GM12878 (cell line): ENCODE measurements around the gene SDCCAG8. TPM values are rescaled to one million over a fixed set of nuclear protein-coding genes. Genes with fewer than 3 reads are reported as not detected.

Source experiments
- ATAC-seq: fragments of 200-7000 bp; cut with Tn5 transposase; 3 replicates; pipeline ENCODE4 v1.9.1; 2020; ENCODE audit warnings: mild to moderate bottlenecking, moderate library complexity
- BruUV-seq: library from RNA; stranded (reverse); fragments of 400-500 nt; replicated peaks from 2 replicates; lab custom pipeline; 2021; lab: Mats Ljungman, UMichigan
- CTCF ChIA-PET: fragments of 300-600 bp; sonication (Branson Sonifier 250); formaldehyde crosslinking; extraction: SDS; loops from one replicate; lab custom pipeline; 2021; ENCODE audit warnings: inconsistent platforms; lab: Yijun Ruan, JAX
- POLR2A ChIA-PET: fragments of 350-600 bp; formaldehyde crosslinking; extraction: SDS; loops from one replicate; lab custom pipeline; 2021; ENCODE audit warnings: inconsistent platforms; lab: Charles Lee
- RAD21 ChIA-PET: fragments of 300-600 bp; sonication (Branson Sonifier 250); formaldehyde crosslinking; loops from one replicate; lab custom pipeline; 2023; ENCODE audit warnings: antibody characterized with exemption; ENCODE audit not compliant: unreplicated experiment; lab: Charles Lee
- SMC1A ChIA-PET: fragments of 300-600 bp; sonication (Branson Sonifier 250); formaldehyde crosslinking; loops from one replicate; lab custom pipeline; 2023; ENCODE audit not compliant: unreplicated experiment, uncharacterized antibody; lab: Charles Lee
- DNase-seq: peaks from one replicate; pipeline ENCODE4 v3.0.0-alpha.2; 2011; ENCODE audit warnings: low read depth, low spot score
- FAIRE-seq: peaks from 3 replicates; lab custom pipeline; 2011; peaks lifted over from hg19 to GRCh38; lab: Jason Lieb, UNC
- H2AFZ ChIP-seq: 2 replicates; pipeline ENCODE4 v1.6.0; 2011; ENCODE audit warnings: low read depth, low read length, control low read depth; ENCODE audit not compliant: control insufficient read depth
- H3K27ac ChIP-seq: 2 replicates; pipeline ENCODE4 v1.5.1; 2011; ENCODE audit warnings: control low read depth; ENCODE audit not compliant: control insufficient read depth, insufficient read depth
- H3K27me3 ChIP-seq, 2 experiments: replicated peaks in 1 of 2; 2 replicates each; pipeline versions ENCODE4 v1.6.0 to v1.6.1; 2011; ENCODE audit warnings: low read length in 1 of 2; ENCODE audit not compliant: control insufficient read depth in 2 of 2, insufficient read depth in 2 of 2
- H3K36me3 ChIP-seq, 2 experiments: 2 replicates each; pipeline ENCODE4 v1.5.1; 2011; ENCODE audit warnings: low read length in 1 of 2; ENCODE audit not compliant: control insufficient read depth in 2 of 2, insufficient read depth in 2 of 2
- H3K4me1 ChIP-seq: 2 replicates; pipeline ENCODE4 v1.6.1; 2011; ENCODE audit warnings: mild to moderate bottlenecking, low read length, moderate library complexity, mixed read lengths; ENCODE audit not compliant: control insufficient read depth, insufficient read depth
- H3K4me2 ChIP-seq: 2 replicates; pipeline ENCODE4 v1.6.0; 2011; ENCODE audit warnings: control low read depth; ENCODE audit not compliant: control insufficient read depth, insufficient read depth
- H3K4me3 ChIP-seq: fragments of 200-600 bp; sonication (generic); 2 replicates; pipeline ENCODE4 v1.5.1; 2016
- H3K79me2 ChIP-seq: 2 replicates; pipeline ENCODE4 v1.6.0; 2011; ENCODE audit warnings: low read length; ENCODE audit not compliant: control insufficient read depth, insufficient read depth
- H3K9ac ChIP-seq: 2 replicates; pipeline ENCODE4 v1.8.0; 2011; ENCODE audit warnings: low read length, control low read depth, mixed read lengths; ENCODE audit not compliant: control insufficient read depth, insufficient read depth
- H3K9me3 ChIP-seq: replicated peaks from 3 replicates; pipeline ENCODE4 v1.5.1; 2011; ENCODE audit warnings: mild to moderate bottlenecking, low read length; ENCODE audit not compliant: control insufficient read depth, insufficient read depth
- H4K20me1 ChIP-seq: 2 replicates; pipeline ENCODE4 v1.6.0; 2011; ENCODE audit not compliant: control insufficient read depth, insufficient read depth
- ASH2L ChIP-seq: fragments of 300-600, 200-600 bp; sonication (generic); IDR thresholded peaks from 2 replicates; pipeline ENCODE4 v1.6.1; 2017; ENCODE audit warnings: low read depth, mild to moderate bottlenecking, borderline replicate concordance
- BACH1 ChIP-seq: fragments of 450-650 bp; IDR thresholded peaks from 2 replicates; pipeline ENCODE4 v1.6.1; 2017; ENCODE audit warnings: mild to moderate bottlenecking, borderline replicate concordance
- BMI1 ChIP-seq: fragments of 450-650 bp; IDR thresholded peaks from 2 replicates; pipeline ENCODE4 v1.6.1; 2016; ENCODE audit warnings: mild to moderate bottlenecking, moderate library complexity, borderline replicate concordance
- EZH2 ChIP-seq: IDR thresholded peaks from 2 replicates; pipeline ENCODE4 v1.6.1; 2012; ENCODE audit warnings: low read depth, mild to moderate bottlenecking, control low read depth, inconsistent platforms, low read length, borderline replicate concordance; ENCODE audit not compliant: control insufficient read depth
- GABPA ChIP-seq: IDR thresholded peaks from 2 replicates; pipeline ENCODE4 v1.6.1; 2014; ENCODE audit warnings: antibody characterized with exemption, low read depth, mild to moderate bottlenecking, inconsistent platforms
- HDAC2 ChIP-seq: fragments of 200-600 bp; sonication (generic); IDR thresholded peaks from 2 replicates; pipeline ENCODE4 v1.6.1; 2017
- HDGF ChIP-seq: fragments of 450-650 bp; IDR thresholded peaks from 2 replicates; pipeline ENCODE4 v1.6.1; 2016; ENCODE audit warnings: antibody characterized with exemption
- JUNB ChIP-seq: IDR thresholded peaks from 2 replicates; pipeline ENCODE4 v1.6.1; 2016; ENCODE audit warnings: antibody characterized with exemption, mild to moderate bottlenecking
- MEF2B ChIP-seq: fragments of 450-650 bp; IDR thresholded peaks from 2 replicates; pipeline ENCODE4 v1.6.1; 2018; ENCODE audit warnings: mild to moderate bottlenecking, moderate library complexity; ENCODE audit not compliant: partially characterized antibody, poor library complexity, severe bottlenecking
- PAX5 ChIP-seq: IDR thresholded peaks from 2 replicates; pipeline ENCODE4 v1.6.1; 2011; ENCODE audit warnings: low read depth, low read length, borderline replicate concordance
- RAD51 ChIP-seq: fragments of 450-650 bp; IDR thresholded peaks from 2 replicates; pipeline ENCODE4 v1.6.1; 2016; ENCODE audit warnings: moderate library complexity, mild to moderate bottlenecking, inconsistent platforms
- SPI1 ChIP-seq: IDR thresholded peaks from 2 replicates; pipeline ENCODE4 v1.6.1; 2011; ENCODE audit warnings: low read depth, mild to moderate bottlenecking, low read length, moderate library complexity, borderline replicate concordance; ENCODE audit not compliant: insufficient read depth
- YY1 ChIP-seq: IDR thresholded peaks from 2 replicates; pipeline ENCODE4 v1.6.1; 2011; ENCODE audit warnings: low read depth, mild to moderate bottlenecking, low read length
- ZZZ3 ChIP-seq: IDR thresholded peaks from 2 replicates; pipeline ENCODE4 v1.6.1; 2011; ENCODE audit warnings: low read depth; ENCODE audit not compliant: control insufficient read depth, insufficient read length
- in situ Hi-C: fragments of 300-500 bp; cut with MboI; formaldehyde crosslinking; loops from 9 replicates; pipeline ENCODE4 v1.14.3; 2018; ENCODE audit warnings: mixed read lengths
- intact Hi-C: fragments of 100-400 bp; cut with micrococcal nuclease; formaldehyde crosslinking; loops from one replicate; pipeline ENCODE4 v1.14.2; 2022; ENCODE audit not compliant: unreplicated experiment
- polyA plus RNA-seq, 11 experiments: library from polyadenylated mRNA; depleted of rRNA in 4 of 11; unstranded in 6 of 11; stranded (reverse) in 5 of 11; fragments of >200 nt; fragmentation: Nextera tagmentation in 4 of 11; fragmentation: Illumina TruSeq in 1 of 11; extraction: Ambion mirVana in 4 of 11; extraction: Trizol in 1 of 11; gene quantifications; 1 replicate in 1 of 11; 2 replicates in 10 of 11; pipeline versions ENCODE4 v1.2.1 to v1.2.3, GENCODE V29; 2011 to 2016; ENCODE audit warnings: inconsistent platforms in 2 of 11, missing spikeins in 2 of 11, low read depth in 1 of 11
- total RNA-seq, 4 experiments: library from RNA; depleted of rRNA in 3 of 4; stranded (reverse); fragments of >200 nt in 3 of 4; fragmentation: Illumina TruSeq in 1 of 4; extraction: Trizol in 1 of 4; gene quantifications; 2 replicates each; pipeline versions ENCODE4 v1.2.1 to v1.2.3, GENCODE V29; 2013 to 2021
- TF ChIP-seq, protein P1 (sequence below): fragments of 450-650 bp; IDR thresholded peaks from 2 replicates; pipeline ENCODE4 v1.6.1; 2016; ENCODE audit warnings: mild to moderate bottlenecking, moderate library complexity, borderline replicate concordance
- TF ChIP-seq, protein P2 (sequence below): IDR thresholded peaks from 2 replicates; pipeline ENCODE4 v1.6.1; 2012; ENCODE audit warnings: low read depth, low read length, improper control_type of control experiment
- TF ChIP-seq, protein P3 (sequence below): fragments of 450-650 bp; formaldehyde crosslinking; IDR thresholded peaks from 2 replicates; pipeline ENCODE4 v1.4.0; 2022; ENCODE audit warnings: mild to moderate bottlenecking, moderate library complexity

The SDCCAG8 gene
- total and polyA plus RNA-seq, 10 of the 15 experiments (the other 5 are each of a cell fraction or from before 2014, with no cell fraction given): 15.0 to 25.6 (median 20.6) TPM

DNA sequence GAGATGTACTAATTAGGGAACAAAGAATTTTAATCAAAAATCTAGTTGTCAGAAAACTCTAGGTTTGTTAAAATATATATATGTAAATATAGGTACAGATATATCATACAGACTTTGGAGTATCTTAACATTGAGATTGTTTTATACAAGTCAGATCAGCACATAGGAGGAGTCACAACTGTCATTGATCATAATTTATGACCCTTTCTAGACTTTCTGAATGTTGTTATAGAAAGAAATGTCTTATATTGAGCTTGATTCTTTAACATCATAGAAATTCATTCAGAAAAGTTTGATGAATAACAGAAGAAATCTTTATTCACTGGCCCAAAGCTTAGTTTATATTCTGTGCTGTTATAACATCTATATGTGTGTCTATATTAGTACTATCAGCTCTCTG lies 185.8 kb downstream of the SDCCAG8 start:
- TF ChIP-seq BMI1 (no peak), SPI1 (no peak), ASH2L (no peak), RAD51 (no peak), MEF2B (no peak), YY1 (no peak), HDAC2 (no peak), GABPA (no peak), PAX5 (no peak), EZH2 (no peak), ZZZ3 (no peak), JUNB (no peak), BACH1 (no peak), HDGF (no peak)
- TF ChIP-seq, protein P1, sequence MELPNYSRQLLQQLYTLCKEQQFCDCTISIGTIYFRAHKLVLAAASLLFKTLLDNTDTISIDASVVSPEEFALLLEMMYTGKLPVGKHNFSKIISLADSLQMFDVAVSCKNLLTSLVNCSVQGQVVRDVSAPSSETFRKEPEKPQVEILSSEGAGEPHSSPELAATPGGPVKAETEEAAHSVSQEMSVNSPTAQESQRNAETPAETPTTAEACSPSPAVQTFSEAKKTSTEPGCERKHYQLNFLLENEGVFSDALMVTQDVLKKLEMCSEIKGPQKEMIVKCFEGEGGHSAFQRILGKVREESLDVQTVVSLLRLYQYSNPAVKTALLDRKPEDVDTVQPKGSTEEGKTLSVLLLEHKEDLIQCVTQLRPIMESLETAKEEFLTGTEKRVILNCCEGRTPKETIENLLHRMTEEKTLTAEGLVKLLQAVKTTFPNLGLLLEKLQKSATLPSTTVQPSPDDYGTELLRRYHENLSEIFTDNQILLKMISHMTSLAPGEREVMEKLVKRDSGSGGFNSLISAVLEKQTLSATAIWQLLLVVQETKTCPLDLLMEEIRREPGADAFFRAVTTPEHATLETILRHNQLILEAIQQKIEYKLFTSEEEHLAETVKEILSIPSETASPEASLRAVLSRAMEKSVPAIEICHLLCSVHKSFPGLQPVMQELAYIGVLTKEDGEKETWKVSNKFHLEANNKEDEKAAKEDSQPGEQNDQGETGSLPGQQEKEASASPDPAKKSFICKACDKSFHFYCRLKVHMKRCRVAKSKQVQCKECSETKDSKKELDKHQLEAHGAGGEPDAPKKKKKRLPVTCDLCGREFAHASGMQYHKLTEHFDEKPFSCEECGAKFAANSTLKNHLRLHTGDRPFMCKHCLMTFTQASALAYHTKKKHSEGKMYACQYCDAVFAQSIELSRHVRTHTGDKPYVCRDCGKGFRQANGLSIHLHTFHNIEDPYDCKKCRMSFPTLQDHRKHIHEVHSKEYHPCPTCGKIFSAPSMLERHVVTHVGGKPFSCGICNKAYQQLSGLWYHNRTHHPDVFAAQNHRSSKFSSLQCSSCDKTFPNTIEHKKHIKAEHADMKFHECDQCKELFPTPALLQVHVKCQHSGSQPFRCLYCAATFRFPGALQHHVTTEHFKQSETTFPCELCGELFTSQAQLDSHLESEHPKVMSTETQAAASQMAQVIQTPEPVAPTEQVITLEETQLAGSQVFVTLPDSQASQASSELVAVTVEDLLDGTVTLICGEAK: no peak
- TF ChIP-seq, protein P2, sequence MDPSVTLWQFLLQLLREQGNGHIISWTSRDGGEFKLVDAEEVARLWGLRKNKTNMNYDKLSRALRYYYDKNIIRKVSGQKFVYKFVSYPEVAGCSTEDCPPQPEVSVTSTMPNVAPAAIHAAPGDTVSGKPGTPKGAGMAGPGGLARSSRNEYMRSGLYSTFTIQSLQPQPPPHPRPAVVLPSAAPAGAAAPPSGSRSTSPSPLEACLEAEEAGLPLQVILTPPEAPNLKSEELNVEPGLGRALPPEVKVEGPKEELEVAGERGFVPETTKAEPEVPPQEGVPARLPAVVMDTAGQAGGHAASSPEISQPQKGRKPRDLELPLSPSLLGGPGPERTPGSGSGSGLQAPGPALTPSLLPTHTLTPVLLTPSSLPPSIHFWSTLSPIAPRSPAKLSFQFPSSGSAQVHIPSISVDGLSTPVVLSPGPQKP: no peak
- TF ChIP-seq, protein P3, sequence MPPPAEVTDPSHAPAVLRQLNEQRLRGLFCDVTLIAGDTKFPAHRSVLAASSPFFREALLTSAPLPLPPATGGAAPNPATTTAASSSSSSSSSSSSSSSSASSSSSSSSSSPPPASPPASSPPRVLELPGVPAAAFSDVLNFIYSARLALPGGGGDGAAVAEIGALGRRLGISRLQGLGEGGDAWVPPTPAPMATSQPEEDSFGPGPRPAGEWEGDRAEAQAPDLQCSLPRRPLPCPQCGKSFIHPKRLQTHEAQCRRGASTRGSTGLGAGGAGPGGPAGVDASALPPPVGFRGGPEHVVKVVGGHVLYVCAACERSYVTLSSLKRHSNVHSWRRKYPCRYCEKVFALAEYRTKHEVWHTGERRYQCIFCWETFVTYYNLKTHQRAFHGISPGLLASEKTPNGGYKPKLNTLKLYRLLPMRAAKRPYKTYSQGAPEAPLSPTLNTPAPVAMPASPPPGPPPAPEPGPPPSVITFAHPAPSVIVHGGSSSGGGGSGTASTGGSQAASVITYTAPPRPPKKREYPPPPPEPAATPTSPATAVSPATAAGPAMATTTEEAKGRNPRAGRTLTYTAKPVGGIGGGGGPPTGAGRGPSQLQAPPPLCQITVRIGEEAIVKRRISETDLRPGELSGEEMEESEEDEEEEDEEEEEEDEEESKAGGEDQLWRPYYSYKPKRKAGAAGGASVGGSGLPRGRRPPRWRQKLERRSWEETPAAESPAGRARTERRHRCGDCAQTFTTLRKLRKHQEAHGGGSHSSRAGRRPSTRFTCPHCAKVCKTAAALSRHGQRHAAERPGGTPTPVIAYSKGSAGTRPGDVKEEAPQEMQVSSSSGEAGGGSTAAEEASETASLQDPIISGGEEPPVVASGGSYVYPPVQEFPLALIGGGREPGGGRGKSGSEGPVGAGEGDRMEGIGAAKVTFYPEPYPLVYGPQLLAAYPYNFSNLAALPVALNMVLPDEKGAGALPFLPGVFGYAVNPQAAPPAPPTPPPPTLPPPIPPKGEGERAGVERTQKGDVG: no peak
- Histone ChIP-seq H3K79me2 (no peaks in the 10 kb centered on the region), H3K9me3 (no peaks in the 10 kb centered on the region), H2AFZ (no peak overlapping the region), H3K36me3 (no peaks in the 10 kb centered on the region), H3K4me3 (no peak overlapping the region), H3K4me1 (no peaks in the 10 kb centered on the region), H3K27me3 (no peaks in the 10 kb centered on the region), H3K27ac (no peak overlapping the region), H4K20me1 (no peaks in the 10 kb centered on the region), H3K4me2 (no peak overlapping the region), H3K9ac (no peak overlapping the region)
- ChIA-PET SMC1A (no interaction called here), CTCF (no interaction called here), RAD21 (no interaction called here), POLR2A (no interaction called here)
- intact Hi-C loops (no loop called here), in situ Hi-C loops (no loop called here)
- no TSS peak for BruUV-seq
- ATAC-seq: no peak
- DNase-seq: no peak
- no peak for FAIRE-seq
